Loucy (cell line): ENCODE data around the gene FKBP7.

ENCODE experiments used
- H2AFZ ChIP-seq: fragments of 200-600 bp; sonication (generic); 2 replicates; pipeline ENCODE4 v1.6.0; 2016; ENCODE audit warnings: antibody characterized with exemption, mild to moderate bottlenecking, low read length, moderate library complexity
- H3F3A ChIP-seq: fragments of 200-600 bp; 2 replicates; pipeline ENCODE4 v1.6.0; 2016; ENCODE audit warnings: antibody characterized with exemption, low read depth, mild to moderate bottlenecking
- H3K27me3 ChIP-seq: fragments of 200-600 bp; sonication (generic); 2 replicates; pipeline ENCODE4 v1.6.1; 2014; ENCODE audit warnings: low read length, mild to moderate bottlenecking; ENCODE audit not compliant: insufficient read depth, poor library complexity, severe bottlenecking
- H3K36me3 ChIP-seq: fragments of 200-600 bp; sonication (generic); 2 replicates; pipeline ENCODE4 v1.6.1; 2016; ENCODE audit warnings: low read length; ENCODE audit not compliant: insufficient read depth
- H3K4me1 ChIP-seq: fragments of 200-600 bp; sonication (generic); 2 replicates; pipeline ENCODE4 v1.5.1; 2014; ENCODE audit warnings: low read length, mild to moderate bottlenecking; ENCODE audit not compliant: insufficient read depth, poor library complexity, severe bottlenecking
- H3K4me2 ChIP-seq: fragments of 200-600 bp; sonication (generic); 2 replicates; pipeline ENCODE4 v1.6.0; 2014; ENCODE audit warnings: antibody characterized with exemption, low read length, low read depth, mild to moderate bottlenecking; ENCODE audit not compliant: poor library complexity, severe bottlenecking
- H3K4me3 ChIP-seq: fragments of 200-600 bp; sonication (generic); 2 replicates; pipeline ENCODE4 v1.5.1; 2014; ENCODE audit warnings: low read length, mild to moderate bottlenecking, mixed read lengths; ENCODE audit not compliant: poor library complexity, severe bottlenecking
- H3K79me2 ChIP-seq: fragments of 200-600 bp; sonication (generic); 2 replicates; pipeline ENCODE4 v1.6.1; 2014; ENCODE audit warnings: low read length; ENCODE audit not compliant: insufficient read depth
- H3K9ac ChIP-seq: fragments of 200-600 bp; sonication (generic); 2 replicates; pipeline ENCODE4 v1.6.0; 2014; ENCODE audit warnings: mild to moderate bottlenecking, low read depth, low read length, moderate library complexity; ENCODE audit not compliant: poor library complexity, severe bottlenecking
- H3K9me2 ChIP-seq: fragments of 200-600 bp; sonication (generic); replicated peaks from 2 replicates; pipeline ENCODE4 v1.6.1; 2016; ENCODE audit warnings: low read depth, low read length, mixed read lengths
- H3K9me3 ChIP-seq: fragments of 200-600 bp; sonication (generic); 2 replicates; pipeline ENCODE4 v1.6.1; 2014; ENCODE audit warnings: mild to moderate bottlenecking, antibody characterized with exemption, low read length, low read depth; ENCODE audit not compliant: insufficient read depth
- H4K20me1 ChIP-seq: fragments of 200-600 bp; sonication (generic); 2 replicates; pipeline ENCODE4 v1.6.0; 2014; ENCODE audit warnings: antibody characterized with exemption, low read length, mild to moderate bottlenecking; ENCODE audit not compliant: insufficient read depth, poor library complexity, severe bottlenecking
- CTCF ChIP-seq: fragments of 200-600 bp; sonication (generic); conservative IDR thresholded peaks from 2 replicates; pipeline ENCODE4 v1.5.1; 2014; ENCODE audit warnings: mild to moderate bottlenecking, antibody characterized with exemption, low read length
- EZH2phosphoT487 ChIP-seq: fragments of 200-600 bp; IDR thresholded peaks from 2 replicates; pipeline ENCODE4 v1.6.1; 2018; ENCODE audit warnings: antibody characterized with exemption, mild to moderate bottlenecking, moderate library complexity, borderline replicate concordance

The FKBP7 gene

GRCh38 chr2:178512484-178512883, 34.1 kb upstream of the FKBP7 start:
- H2AFZ ChIP-seq: no peak overlapping the region
- H3K9ac ChIP-seq: no peak overlapping the region
- no peak for TF ChIP-seq CTCF
- TF ChIP-seq EZH2phosphoT487: no peak
- H3K9me3 ChIP-seq: no peaks in the 10 kb centered on the region
- peaks cover 6% of the 10 kb centered on the region for H3K4me1 ChIP-seq
- no peak overlapping the region for H3K4me2 ChIP-seq
- no peaks in the 10 kb centered on the region for H3K79me2 ChIP-seq
- H4K20me1 ChIP-seq: no peaks in the 10 kb centered on the region
- H3K9me2 ChIP-seq: no peaks in the 10 kb centered on the region
- peaks cover 4% of the 10 kb centered on the region; the same call in 1 of the 2 replicates for H3K36me3 ChIP-seq
- no peaks in the 10 kb centered on the region for H3K27me3 ChIP-seq
- no peak overlapping the region for H3K4me3 ChIP-seq
- H3F3A ChIP-seq: no peaks in the 10 kb centered on the region

GRCh38 chr2:178510384-178510783, 32.0 kb upstream of the FKBP7 start:
- Histone ChIP-seq H3K36me3 (peaks cover 9% of the 10 kb centered on the region), H3F3A (no peaks in the 10 kb centered on the region)
- TF ChIP-seq CTCF (no peak), EZH2phosphoT487 (no peak)

GRCh38 chr2:178508646-178509045, 30.2 kb upstream of the FKBP7 start:
- Histone ChIP-seq H4K20me1 (no peaks in the 10 kb centered on the region), H2AFZ (no peak overlapping the region), H3F3A (no peaks in the 10 kb centered on the region), H3K4me3 (no peak overlapping the region), H3K36me3 (peaks cover 23% of the 10 kb centered on the region), H3K9me2 (no peaks in the 10 kb centered on the region), H3K9ac (no peak overlapping the region), H3K79me2 (no peaks in the 10 kb centered on the region), H3K4me2 (no peak overlapping the region), H3K4me1 (no peaks in the 10 kb centered on the region), H3K27me3 (no peaks in the 10 kb centered on the region), H3K9me3 (no peaks in the 10 kb centered on the region)
- no peak for TF ChIP-seq CTCF
- TF ChIP-seq EZH2phosphoT487: no peak

More at GRCh38 chr2:178510384-178510783, 32.0 kb upstream of the FKBP7 start:
- Histone ChIP-seq H2AFZ (no peak overlapping the region), H3K79me2 (no peaks in the 10 kb centered on the region), H4K20me1 (no peaks in the 10 kb centered on the region), H3K9ac (no peak overlapping the region), H3K9me3 (no peaks in the 10 kb centered on the region), H3K9me2 (no peaks in the 10 kb centered on the region), H3K4me1 (peaks cover 6% of the 10 kb centered on the region), H3K4me3 (no peak overlapping the region), H3K27me3 (no peaks in the 10 kb centered on the region), H3K4me2 (no peak overlapping the region)
